Measurements from ENCODE around the gene PRKAR2A.
"Not testable (repeated sequence)": the region's sequence is repeated elsewhere in the genome, so short reads cannot be mapped to it uniquely, and the experiment has no call there.

The PRKAR2A gene

DNA sequence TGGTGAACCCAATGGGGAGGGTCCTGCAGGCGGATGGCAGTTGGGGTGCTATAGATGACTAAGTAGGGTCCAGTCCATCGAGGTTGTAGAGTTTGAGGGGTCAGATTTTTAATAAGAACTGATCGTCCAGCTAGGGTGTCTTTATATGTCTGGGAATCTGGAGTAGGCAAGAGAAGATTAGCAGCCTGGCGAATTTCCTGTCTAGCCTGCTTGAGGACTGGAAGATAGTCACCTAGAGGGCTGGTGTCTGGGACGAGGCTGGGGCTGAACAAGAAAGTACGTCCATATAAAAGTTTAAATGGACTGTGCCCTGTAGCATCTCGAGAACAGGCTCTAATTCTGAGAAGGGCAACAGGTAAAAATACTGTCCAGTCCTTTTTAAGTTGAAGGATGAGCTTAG is 123.9 kb downstream of the PRKAR2A start:
- no peak for DNase-seq

DNA sequence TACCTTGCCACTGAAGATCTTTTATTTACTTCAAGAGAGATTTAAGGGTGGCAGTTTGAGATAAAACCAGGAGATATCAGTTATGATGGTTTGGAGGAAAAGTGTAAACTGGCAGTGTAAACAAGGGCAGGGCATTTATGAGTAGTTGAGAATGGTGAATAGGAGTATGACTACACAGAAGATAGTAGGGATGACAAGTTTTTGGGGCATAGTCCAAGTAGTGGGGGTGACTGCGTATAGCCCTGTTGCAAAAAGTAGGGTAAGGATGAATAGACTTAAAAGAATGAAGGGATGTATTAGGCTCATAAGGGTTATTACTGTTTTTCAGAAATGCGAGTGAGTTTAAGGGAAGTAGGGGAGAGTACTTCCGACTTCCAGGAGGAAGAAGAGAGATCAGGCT is 124.4 kb downstream of the PRKAR2A start:
- DNase-seq: not testable (repeated sequence)

DNA sequence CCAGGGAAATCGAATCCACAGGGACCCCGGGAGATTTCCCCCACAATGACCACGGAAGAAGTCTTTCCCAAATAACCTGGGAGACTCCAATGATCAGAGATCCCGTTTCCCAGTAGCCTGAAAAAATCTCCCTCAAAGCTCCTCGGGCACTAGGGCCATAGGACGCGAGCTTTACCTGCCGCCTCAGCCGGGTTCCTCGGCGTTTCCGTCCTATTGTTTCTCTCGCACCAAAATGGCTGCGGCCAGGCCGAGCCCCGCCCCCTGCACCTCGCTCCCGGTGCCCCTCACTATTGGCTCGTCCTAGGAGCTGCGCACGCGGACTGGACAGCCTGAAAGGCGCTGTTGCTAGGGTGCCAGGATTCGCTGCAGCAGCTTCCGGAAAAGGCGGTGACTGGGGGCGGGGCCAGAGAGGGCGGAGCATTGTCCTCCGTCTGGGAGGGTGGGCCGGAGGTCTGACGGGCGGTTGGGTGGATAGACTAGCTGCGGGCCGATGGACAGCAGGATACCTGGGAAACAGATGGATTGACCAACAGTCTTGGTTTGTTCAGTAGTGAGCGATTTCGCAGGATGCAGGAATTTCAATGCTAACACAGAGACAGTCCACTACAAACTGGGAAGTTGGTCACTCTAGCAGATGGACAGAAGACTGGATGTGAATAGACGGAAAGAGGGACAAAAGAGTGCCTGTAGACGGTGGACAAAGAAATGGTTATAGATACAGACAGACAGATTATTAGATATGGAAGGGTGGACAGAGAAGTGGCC is 130.5 kb downstream of the PRKAR2A start, which contains the start of gene IP6K2:
Gene IP6K2, minus strand, starts transcription at position 240 of the 765 bp plus-strand sequence. CDS start 21,930 bp downstream, outside the sequence.
- peak; percentile 98 to 99 for DNase-seq

GRCh38 chr3:48716508-48716981 is 131.1 kb downstream of the PRKAR2A start:
- peak; percentile 12 to 18 for DNase-seq

- DNase-seq: no peak
Measured at GRCh38 chr3:48715174-48715800, 132.4 kb downstream of the PRKAR2A start.

- DNase-seq: no peak
Measured at GRCh38 chr3:48711727-48712126, 135.9 kb downstream of the PRKAR2A start.

- no peak for DNase-seq
Measured at GRCh38 chr3:48709051-48709461, 138.6 kb downstream of the PRKAR2A start.

- no peak for DNase-seq
Measured at GRCh38 chr3:48708481-48708889, 139.2 kb downstream of the PRKAR2A start.

- no peak for DNase-seq
Measured at GRCh38 chr3:48707157-48707556, 140.5 kb downstream of the PRKAR2A start.

GRCh38 chr3:48702320-48702920 is 145.3 kb downstream of the PRKAR2A start:
- no peak for DNase-seq

DNA sequence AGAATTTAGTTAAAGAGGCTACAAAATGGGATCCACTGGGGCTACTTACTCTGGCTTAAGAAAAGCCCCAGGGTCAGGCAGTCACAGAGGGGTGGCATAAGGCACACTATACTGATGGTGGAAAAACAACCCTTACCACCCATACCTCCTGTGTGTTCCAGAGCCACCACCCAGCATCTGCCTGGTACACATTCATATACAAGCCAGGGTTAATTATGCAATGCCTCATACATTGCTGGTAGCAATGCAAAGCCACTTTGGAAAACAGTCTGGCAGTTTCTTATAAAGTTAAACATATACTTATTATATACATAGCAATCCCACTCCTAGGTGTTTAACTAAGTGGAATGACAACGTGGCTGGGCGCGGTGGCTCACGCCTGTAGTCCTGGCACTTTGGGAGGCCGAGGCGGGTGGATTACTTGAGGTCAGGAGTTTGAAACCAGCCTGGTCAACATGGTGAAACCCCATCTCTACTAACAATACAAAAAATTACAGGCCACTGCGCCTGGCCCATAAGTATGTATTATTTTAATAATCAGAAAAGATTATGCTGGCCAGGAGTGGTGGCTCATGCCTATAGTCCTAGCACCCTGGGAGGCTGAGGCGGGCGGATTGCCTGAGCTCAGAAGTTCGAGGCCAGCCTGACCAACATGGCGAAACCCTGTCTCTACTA is 146.8 kb downstream of the PRKAR2A start:
- no peak for DNase-seq

DNA sequence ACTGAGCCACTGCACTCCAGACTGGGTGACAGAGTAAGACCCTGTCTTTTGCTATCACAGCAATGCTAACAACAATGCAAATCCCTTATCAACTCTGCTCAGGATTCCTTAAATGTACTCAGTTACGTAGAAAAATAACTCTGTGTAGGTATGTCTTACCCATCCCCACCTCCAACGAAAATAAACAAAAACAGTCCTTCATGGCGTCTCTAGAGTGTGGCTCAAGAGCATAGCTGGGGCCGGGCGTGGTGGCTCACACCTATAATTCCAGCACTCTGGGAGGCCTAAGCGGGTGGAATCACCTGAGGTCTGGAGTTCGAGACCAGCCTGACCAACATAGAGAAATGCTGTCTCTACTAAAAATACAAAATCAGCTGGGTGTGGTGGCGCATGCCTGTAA is 148.8 kb downstream of the PRKAR2A start:
- DNase-seq: no peak

- DNase-seq: no peak
Measured at GRCh38 chr3:48697952-48698351, 149.7 kb downstream of the PRKAR2A start.

- DNase-seq: no peak
Measured at GRCh38 chr3:48696601-48697000, 151.1 kb downstream of the PRKAR2A start.

Data from activated CD4-positive, alpha-beta T cell treated with anti-CD3 and anti-CD28 coated beads for 4 hours (primary cell).